Activated CD4-positive, alpha-beta memory T cell treated with anti-CD3 and anti-CD28 coated beads for 36 hours (primary cell): Measurements from ENCODE around the gene ISM2. TPM values are rescaled to one million over a fixed set of nuclear protein-coding genes. Genes with fewer than 3 reads are reported as not detected.

Experiments used
- total RNA-seq, 2 experiments: library from RNA; stranded (reverse); gene quantifications; one replicate each; pipeline ENCODE4 v1.2.3, GENCODE V29; 2021

ISM2 gene
- total RNA-seq, 2 experiments from 2014 or later: not detected

Other genes with a start within 250 kb of the ISM2 start
- not detected for gene NGB, start 227.6 kb downstream of the ISM2 start, total RNA-seq
- 10 to 100 TPM; 12.9 to 13.1 TPM for gene POMT2, start 177.9 kb downstream of the ISM2 start, total RNA-seq
- gene GSTZ1, start 177.8 kb downstream of the ISM2 start, total RNA-seq: 10 to 100 TPM; 23.1 to 24.4 TPM
- gene TMED8, start 121.7 kb downstream of the ISM2 start, total RNA-seq: 10 to 100 TPM; 26.9 to 27.8 TPM
- under 1 TPM in 1 of 2 experiments, not detected in 1; 0.38 TPM for gene SAMD15, start 121.4 kb downstream of the ISM2 start, total RNA-seq
- under 1 TPM; 0.59 to 0.65 TPM for gene NOXRED1, start 75.3 kb downstream of the ISM2 start, total RNA-seq
- 10 to 100 TPM; 14.9 to 16.8 TPM for gene VIPAS39, start 41.2 kb downstream of the ISM2 start, total RNA-seq
- 100 to 1,000 TPM; 253 to 269 TPM for gene AHSA1, start 40.7 kb downstream of the ISM2 start, total RNA-seq
- gene SPTLC2, start 117.8 kb upstream of the ISM2 start, total RNA-seq: 10 to 100 TPM; 23.6 to 23.9 TPM
- 10 to 100 TPM; 13.2 to 16.1 TPM for gene ALKBH1, start 209.2 kb upstream of the ISM2 start, total RNA-seq
- 100 to 1,000 TPM; 138 to 146 TPM for gene SLIRP, start 209.3 kb upstream of the ISM2 start, total RNA-seq